Germinal center (tissue), 1 donor: Measurements from ENCODE around the gene CAPN11.

Experiments
- DNase-seq: peaks from one replicate; pipeline ENCODE4 v3.0.0; 2012; ENCODE audit warnings: mixed read lengths, low spot score

The CAPN11 gene

DNA sequence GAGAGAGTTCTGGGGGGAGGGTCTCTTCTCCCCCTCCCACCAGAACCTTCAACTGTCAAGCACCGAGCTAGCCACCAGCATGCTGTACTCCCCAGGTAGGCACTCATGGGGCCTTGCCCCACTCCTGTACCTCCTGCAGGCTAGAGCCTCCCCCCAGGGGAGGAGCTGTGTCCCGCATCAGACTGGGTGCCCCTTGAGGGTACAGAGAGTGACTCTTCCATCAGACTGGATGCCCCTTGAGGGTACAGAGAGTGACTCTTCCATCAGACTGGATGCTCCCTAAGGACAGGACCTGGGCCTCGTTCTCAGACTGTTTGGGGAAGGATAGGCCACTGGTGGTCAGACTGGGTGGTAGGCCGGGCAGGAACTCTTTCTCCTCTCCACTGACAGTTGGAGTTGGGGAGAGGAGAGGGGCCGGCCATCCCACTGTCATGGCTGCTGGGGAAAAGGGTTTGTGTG, at the start of gene CAPN11:
Gene CAPN11 (plus strand): TSS at position 51 of the 459 bp plus-strand sequence. CDS start 29 bp downstream, at position 80.
- DNase-seq: no peak

DNA sequence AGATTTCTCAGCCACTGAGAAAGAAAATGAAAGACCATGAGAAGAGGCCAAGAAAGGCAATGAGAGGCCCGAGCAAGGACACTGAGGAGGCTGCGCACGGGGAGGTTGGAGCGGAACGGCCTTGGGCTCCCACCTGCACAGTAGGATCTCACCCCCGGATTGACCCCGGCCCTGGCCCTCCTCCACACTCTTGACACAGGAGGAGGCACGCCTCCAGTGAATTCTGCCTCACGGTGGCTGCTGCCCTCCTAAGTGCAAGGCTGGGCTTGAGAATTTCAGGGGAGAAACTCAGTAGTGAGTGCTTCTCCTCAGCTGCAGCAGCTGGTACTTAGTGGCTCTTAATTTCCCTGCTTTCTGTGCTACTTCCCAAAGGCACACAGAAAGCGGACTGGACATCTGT, 49.4 kb upstream of the CAPN11 start:
- no peak for DNase-seq

DNA sequence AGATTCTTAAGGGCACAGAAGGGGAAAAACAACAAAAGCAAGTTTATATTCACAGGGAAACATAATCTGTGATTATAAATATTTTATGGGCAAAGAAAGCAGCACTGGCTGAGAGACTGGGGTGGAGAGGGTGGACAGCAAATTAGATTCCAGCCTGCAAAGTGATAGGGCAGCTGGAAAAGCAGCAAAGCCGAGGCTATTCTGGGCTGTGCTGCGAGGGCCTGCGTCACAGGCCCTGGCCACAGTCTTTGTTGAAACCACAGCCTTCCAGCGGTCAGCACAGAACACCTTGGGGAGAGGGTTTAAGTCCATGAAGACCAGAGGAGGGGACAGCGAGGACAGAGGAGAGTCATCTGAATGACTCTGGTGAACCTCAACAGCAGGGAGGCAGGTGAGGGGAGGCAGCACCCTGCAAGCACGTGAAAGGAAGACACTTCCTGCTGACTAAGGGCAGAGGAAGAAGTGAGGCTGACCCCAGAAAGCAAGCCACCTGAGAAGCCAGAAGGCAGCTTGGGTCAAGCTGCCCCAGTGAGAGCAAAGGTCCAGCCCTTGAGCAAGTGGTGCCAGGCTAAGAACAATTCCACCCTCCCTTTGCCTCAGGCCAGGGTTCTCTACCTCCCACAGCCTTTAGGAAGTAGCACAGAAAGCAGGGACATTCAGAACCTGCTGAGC, 48.5 kb upstream of the CAPN11 start:
- no peak for DNase-seq

DNA sequence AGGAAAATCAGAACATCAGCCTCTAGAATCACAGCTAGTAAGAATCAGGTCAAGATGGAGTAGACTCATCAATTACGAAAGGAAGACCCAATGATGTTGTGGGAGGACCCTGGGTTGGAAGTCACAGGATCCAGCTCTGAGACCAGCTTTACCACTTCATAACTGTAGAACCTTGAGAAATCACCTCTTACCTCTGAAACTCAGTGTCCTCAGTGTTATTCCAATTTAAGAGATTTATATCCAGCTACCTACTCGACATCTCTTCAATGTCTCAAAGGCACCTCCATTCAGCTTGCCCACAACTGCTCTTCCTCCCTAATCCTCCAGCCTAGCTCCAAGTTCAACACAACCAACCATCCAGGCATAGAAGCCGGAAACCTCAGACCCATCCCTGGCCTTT, 47.7 kb upstream of the CAPN11 start:
- DNase-seq: no peak

DNA sequence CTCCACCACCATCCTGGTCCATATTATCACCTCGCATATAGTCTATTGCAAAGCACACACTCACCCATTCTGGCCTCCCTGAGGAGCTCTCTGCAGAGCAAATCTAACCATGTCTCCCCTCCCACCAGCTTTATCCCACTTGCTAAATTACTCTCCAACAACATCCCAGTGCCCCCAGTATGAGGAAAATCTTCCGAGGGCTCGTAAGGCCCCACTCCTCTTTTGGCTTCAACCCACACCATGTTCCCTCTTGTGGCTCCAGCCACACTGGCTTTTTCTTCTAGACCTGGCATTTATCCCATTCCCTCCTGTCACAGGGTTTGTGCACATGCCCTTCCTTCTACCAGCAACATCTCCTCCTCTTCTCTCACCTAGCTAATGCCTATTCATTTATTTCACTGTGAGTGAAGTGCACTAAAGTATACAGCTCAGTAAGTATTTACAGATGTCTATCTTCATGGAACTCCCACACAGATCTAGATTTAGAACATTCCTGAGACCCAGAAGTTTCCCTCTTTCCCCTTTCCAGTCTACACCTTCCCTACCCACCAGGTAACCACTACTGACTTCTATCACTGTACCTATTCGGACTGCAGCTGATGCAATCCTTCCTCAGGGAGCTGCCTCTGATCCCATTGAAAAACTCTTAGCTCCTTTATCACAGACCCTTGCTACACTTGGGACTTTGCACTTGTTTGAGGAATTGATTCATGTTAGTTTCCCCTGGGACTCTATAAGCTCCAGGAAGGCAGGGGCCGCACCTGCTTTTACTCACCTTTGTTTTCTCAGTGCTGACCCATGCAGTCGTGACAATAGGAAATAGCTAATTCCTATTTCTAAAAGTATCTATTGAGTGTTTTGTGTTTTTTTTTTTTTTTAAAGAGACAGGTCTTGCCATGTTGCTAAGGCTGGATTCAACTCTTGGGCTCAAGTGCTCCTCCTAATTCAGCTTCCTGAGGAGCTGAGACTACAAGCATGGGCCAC, 46.9 kb upstream of the CAPN11 start:
- no peak for DNase-seq

DNA sequence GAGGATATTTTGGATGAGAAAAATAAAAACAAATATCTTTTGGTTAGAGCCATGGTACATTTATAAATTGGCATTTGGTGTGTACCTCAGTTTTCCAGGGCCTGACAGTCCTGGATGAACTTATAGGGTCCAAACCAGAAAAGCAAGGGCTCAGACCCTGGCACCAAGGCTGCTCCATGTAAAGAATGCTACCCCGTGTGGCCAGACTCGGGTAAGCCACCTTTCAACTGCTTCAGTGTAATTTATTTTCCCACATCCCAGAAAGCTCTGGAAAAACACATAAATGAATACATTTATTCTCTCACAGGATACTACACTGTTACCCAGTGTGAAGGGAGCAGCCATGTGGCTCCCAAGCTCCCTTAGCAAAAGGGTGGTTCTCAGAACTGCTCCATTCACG, 45.2 kb upstream of the CAPN11 start:
- no peak for DNase-seq

DNA sequence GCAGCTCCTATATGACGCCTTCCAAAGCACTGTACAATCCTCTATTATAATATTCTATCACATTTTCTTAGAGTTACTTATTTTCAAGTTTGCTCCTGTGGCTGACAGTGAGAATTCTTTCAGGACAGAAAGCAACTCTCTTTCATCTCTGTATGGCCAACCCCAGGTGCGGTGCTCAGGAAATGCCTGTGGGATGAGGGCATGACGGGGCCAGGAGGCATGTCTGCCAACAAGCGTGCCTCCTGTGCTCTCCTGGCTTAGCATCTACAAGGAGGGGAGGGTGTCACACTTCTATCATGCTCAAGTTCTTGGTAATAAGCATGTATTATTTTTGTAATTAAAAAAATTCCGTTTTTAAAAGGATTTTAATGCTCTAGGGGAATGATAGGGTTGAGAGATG, 42.8 kb upstream of the CAPN11 start:
- no peak for DNase-seq

DNA sequence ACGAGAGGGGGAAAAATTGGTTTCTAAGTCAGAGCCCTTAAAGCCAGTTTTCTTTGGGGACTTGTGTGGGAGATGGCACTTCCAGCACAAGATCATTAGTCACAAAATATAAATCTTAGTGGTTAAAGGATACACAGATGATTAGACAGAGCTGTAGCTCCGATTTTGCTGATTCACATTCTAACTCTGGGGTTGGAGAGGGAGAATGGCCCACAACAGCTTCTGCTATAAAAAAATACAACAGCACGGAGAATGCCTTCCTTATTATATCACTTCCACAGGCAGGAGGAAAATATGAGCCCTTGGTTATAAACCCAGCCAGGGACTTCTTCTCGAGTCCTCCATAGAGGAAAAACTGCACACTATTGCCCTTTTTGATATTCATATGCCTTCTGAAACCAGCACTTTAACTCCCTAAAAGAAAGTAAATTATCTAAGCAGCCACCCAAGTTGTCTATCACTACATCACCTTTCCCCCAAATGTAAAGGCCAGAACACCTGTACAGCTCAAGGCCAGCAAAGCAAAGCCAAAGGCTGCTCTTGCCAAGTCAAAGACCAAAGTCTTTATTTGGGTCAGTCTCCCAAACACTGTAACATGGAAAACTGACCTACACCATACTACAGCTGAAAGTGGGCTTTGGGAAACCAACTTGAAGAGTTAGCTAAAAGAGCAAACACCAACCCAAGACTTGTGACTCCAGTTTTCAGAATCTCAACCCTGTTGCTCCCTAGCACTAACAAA, 41.8 kb upstream of the CAPN11 start:
- DNase-seq: no peak

DNA sequence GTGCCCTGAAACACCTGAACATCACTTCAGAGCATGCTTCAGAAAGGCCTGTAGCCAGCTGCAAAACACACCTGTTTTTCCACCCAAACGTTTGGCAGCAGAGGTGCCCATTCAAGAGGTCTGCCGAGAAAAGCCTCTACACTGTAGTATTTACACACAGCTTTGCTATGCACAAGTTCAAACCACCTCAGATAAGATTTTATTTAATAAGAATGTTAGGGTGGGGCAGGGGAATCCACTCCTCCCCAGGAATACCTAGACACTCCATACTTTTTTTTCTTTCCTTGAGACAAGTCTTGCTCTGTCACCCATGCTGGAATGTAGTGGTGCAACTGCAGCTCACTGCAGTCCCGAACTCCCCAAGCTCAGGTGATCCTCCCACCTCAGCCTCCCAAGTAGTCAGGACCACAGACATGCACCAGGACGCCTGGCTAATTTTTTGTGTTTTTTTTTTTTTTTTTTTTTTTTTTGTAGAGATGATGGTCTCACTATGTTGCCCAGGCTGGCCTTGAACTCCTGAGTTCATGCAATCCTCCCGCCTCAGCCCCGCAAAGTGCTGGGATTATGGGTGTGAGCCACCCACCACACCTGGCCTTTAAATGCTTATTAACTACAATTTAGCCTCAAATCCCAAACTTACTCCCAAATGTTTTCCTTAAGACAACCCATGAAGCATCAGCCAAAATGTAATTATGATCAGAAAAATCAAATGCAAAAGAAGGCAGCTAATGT, 41.1 kb upstream of the CAPN11 start:
- no peak for DNase-seq

DNA sequence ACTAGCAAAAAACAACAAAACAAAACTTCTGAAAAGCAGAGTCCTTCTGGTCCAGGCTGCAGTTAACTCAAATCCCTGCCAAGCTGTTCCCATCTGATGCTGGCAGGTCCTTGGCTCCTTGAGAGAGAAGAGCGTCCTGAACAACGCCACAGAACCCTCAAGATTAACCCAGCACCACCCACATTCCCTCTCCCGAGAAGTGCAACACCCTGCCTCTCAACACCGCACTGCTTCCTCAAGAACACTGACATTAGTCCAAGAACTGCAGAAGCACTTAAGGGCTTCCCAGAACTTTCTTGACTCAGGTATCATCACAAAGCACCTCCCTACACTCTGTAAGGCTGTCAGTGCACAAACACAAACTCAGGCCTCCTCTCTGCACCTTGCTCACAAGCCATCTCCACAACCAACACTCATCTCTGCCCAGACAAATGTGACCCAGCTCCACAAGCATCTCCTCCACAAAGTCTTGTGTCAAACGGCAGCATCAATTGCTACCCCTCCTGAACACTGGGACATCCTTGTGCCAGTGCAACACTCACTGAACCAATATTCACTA, 38.8 kb upstream of the CAPN11 start:
- DNase-seq: no peak

DNA sequence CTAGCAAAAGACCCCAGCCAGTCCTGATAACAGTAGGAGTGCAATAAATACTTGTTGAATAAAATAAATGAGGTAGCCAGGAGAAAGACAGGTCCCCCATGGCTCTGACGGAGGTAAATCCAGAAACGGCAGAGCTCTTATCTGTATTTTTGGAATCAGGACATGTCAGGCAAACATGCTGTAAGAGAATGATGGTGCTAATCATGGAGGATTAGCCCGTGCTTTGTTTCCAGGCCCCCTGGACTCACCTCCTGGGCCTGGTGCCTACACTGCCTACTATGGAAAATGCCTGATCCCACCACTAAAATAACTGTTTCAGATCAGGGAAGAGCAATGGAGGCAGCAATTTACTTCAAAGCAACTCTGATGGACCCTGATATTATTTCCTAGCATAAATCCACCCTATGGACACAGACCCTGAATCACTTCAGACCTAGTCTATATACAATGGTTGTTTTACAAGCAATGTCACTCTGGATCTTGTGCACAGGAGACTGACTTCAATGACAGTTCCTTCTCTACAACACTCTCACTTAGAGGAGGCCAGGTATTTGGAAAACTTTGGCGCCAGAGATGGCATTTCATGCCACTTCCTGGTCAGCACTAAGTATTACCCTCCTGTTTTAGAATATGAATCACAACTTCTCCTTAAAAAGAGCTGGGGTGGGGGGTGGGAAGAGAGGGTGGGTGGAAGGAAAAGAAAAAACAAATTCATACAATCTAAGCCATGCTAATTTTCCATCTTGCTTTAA, 37.8 kb upstream of the CAPN11 start:
- DNase-seq: no peak

DNA sequence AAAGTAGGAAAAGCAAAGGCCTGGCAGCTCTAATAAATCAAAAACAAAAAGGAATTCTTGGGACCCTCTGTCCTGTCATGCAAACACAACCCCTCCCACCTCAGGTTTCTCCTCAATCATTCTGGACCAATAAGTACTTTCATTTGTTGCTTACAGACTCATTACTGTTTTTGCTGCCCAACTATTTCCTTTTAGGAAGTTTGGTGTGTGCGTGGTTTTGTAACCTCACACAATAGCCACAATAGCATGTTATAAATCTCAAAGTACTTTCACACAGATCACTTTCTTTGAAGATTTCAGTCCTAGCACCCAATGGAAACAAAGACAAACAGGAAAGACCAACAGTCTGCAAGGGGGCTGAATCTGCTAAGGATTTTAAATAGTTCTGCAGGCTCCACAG, 35.8 kb upstream of the CAPN11 start:
- no peak for DNase-seq

DNA sequence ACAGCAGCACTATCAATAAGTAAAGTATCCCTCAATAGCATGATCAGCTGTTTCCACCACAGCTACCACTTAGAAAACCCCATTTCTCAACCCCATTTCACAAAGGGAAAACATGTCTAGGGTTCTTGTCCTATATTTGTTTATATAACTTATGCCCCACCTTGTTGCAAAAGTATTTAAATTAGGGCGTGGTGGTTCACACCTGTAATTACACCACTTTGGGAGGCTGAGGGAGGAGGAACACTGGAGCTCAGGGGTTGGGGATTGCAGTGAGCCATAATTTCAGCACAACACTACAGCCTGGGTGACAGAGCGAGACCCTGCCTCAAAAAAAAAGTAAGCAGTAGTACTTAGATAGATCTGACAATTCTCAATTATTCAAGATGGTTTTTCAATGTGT, 35.1 kb upstream of the CAPN11 start:
- DNase-seq: no peak

DNA sequence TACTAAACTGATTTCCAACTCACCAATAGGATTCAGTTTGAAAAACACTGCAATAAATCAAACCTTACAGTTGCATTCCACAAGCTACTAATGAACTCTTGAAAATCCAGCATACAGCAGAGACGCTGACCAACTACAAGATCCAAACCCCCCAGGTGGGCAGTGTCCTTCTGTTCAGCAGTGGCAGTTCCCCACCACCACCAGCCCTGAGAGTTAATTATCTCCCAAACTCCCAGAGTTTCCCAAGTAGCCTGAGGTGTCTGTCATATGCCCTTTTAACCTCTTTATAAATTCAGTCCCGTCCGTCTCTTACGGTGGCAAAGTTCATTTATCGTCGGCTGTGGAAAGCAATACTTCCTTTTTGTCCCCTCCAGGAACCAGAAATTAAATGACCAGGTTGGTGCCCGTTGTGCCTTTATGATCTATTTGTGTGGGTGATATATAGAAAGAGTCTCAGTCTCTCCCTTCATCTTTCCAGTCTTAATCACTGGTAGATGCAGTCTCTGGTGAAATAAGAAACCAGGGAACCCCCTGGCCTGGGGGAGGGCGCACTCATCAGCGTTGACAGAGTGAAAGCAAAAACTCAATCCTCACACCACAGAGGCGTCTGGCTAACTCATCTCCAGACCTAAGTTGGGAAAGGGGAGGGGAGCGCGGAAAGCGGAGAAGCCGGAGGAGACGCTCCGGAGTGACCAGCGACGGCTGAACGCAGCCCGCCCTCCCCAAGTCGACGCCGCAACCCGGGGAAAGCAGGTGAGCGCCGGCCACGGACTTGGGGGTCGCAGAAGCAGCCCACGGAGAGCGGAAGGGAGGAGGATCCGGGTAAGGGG, 32.1 kb upstream of the CAPN11 start:
- peak; percentile 51 for DNase-seq

DNA sequence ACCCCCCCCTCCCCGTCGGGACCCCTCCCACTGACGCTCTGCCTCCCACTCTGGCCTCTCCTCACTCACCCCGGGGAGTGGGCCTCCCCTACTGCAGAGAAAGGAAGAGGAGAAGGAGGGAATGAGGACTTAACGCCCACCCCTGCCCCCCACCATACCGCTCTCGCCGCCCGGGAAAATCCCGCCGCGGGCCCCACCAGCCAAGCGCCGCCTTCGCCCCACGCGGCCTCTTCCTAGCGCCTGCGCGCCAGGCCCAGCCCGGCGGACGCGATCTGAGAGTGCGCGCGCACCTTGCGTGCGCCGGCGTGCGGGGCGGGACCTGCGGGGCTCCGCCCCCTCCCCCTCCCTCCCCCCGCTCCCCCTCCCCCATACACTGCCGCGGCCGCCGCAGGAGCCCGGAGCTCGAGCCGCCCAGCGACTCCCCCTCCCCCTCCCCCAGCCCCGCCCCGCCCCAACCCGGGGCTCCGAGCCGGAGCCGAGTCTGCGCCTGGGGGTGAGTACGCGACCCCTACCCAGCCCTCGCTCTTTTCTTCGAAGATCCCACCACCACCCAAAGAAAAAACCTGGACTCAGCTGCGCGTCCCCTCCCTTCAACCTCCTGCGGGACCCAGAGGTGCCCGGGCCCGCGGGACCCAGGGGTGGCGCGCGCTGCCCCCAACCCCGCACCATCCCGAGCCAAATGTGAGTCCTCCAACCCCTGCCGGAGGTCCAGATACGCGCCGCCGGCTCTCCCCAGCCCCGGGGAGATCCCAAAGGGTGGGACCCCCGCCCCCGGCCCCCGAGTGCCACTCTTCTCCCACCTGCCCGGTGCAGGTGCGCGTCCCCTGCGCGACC, 31.2 kb upstream of the CAPN11 start, which contains the start of the genes MRPL14 and TMEM63B:
Gene MRPL14 (minus strand): TSS at position 267 of the 834 bp plus-strand sequence. CDS start 10,841 bp downstream, outside the sequence.
Gene TMEM63B (plus strand): TSS at position 369 of the 834 bp plus-strand sequence. CDS start 7,031 bp downstream, outside the sequence.
- peak; percentile 99 for DNase-seq

DNA sequence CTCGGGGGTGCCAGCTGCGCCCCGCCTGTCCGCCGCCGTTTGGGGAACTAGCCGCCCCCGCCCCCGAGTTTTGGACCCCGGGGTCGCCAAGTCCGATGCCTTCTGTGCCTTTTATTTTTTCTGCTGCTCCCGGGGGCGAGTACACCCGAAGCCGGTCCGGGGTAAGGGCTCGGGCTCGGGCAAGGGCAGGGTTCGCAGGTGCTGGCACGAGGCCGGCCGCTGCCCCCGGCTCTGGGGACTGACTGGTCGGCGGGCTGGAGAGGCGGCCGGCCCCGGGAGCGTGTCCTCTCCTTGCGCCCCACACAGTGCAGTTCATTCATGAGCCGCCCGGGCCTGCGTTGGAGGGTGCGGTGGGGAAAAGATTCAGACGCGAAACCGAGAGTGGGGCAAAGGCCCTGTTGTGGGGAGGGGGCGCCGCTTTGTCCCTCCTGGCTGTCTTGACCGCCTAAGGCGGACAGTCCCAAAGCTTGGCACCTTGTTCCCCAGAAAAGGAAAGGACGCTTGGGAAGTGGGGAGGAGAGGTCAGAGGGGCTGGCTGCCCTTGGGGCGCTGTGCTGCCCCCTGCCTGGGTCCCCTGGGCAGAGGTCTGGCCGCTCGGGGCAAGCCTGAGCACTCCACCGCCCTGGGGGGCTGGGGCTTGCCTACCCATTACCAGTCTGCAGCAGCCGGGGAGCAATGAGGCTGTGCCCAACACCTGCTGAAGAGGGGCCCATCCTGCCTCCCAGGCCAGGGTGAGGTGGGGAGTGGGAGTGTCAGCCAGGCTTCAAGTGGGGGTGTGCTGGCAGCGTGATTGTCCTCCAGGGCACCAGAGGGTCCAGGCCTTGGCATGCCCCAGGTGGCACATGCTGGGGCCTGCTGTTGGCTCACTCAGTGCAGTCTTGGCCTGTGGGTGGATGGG, 30.4 kb upstream of the CAPN11 start:
- peak; percentile 39 for DNase-seq

DNA sequence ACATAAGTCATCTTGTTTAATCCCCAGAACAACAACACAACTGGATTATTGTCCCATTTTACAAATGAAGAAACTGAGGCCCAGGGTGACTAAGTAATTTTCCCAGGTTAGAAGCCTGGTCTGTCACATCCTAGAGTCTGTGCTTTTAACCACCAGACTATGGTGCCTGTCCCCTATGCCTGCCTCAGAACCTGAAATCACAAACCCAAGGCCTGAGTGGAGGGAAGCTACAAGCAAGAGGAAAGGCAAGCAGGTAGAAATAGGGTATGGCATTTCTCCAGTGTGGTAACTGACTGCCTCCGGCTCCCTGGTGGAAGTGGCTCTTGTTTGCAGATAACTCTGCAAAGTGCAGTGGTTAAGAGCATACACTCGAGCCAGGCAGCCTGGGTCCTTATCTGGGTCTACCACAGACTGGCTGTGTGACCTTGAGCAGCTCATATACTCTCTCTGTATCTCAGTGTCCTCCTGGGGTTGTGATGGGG, 28.7 kb upstream of the CAPN11 start:
- no peak for DNase-seq
